Gastroesophageal sphincter (tissue), 4 donors: Measurements from ENCODE around the gene IDS. TPM values are rescaled to one million over a fixed set of nuclear protein-coding genes. Genes with fewer than 3 reads are reported as not detected.

Experiments
- ATAC-seq: fragments of 150-250 bp; one replicate; pipeline ENCODE4 v1.9.1; 2016; ENCODE audit warnings: mild to moderate bottlenecking, moderate library complexity
- H3K27ac ChIP-seq, 4 donors: fragments of 200-600 bp; sonication (generic) in 3 of 4; 1 replicate in 3 of 4; 2 replicates in 1 of 4; pipeline ENCODE4 v1.5.1; 2016 to 2019
- H3K27me3 ChIP-seq: fragments of 200-600 bp; sonication (generic); one replicate; pipeline ENCODE4 v1.5.1; 2019
- H3K36me3 ChIP-seq, 2 donors: fragments of 200-600 bp; sonication (generic); one replicate each; pipeline ENCODE4 v1.5.1; 2019; ENCODE audit warnings: control low read depth in 1 of 2
- H3K4me1 ChIP-seq, 3 donors: fragments of 200-600 bp; sonication (generic); 1 replicate in 2 of 3; 2 replicates in 1 of 3; pipeline ENCODE4 v1.5.1; 2016 to 2019; ENCODE audit warnings: control low read depth in 2 of 3
- H3K4me3 ChIP-seq, 2 donors: fragments of 200-600 bp; sonication (generic); one replicate each; pipeline ENCODE4 v1.5.1; 2019; ENCODE audit warnings: mild to moderate bottlenecking in 1 of 2, moderate library complexity in 1 of 2
- H3K9me3 ChIP-seq, 3 donors: fragments of 200-600 bp; sonication (generic); one replicate each; pipeline ENCODE4 v1.5.1; 2017 to 2019; ENCODE audit warnings: control low read depth in 2 of 3
- CTCF ChIP-seq, 4 experiments: fragments of 200-600 bp in 2 of 4; fragments of 450-650 bp in 2 of 4; sonication (generic) in 1 of 4; IDR thresholded peaks; one replicate each; pipeline ENCODE4 v1.5.1; 2017 to 2019; ENCODE audit warnings: antibody characterized with exemption in 4 of 4, mild to moderate bottlenecking in 2 of 4, moderate library complexity in 2 of 4
- EP300 ChIP-seq: sonication (generic); formaldehyde crosslinking; IDR thresholded peaks from one replicate; pipeline ENCODE4 v1.6.1; 2017; ENCODE audit warnings: antibody characterized with exemption, mild to moderate bottlenecking
- POLR2A ChIP-seq, 2 donors: fragments of 450-650 bp; IDR thresholded peaks; one replicate each; pipeline ENCODE4 v1.6.1; 2017; ENCODE audit warnings: antibody characterized with exemption in 2 of 2, mild to moderate bottlenecking in 2 of 2, moderate library complexity in 1 of 2
- POLR2AphosphoS5 ChIP-seq: sonication (generic); formaldehyde crosslinking; IDR thresholded peaks from one replicate; pipeline ENCODE4 v1.6.1; 2017; ENCODE audit warnings: antibody characterized with exemption
- WGBS, 2 donors: methylation state at CpG; one replicate each; pipeline ENCODE4 v1.1.5; 2018; ENCODE audit warnings: low coverage in 1 of 2; 5-methylcytosine and 5-hydroxymethylcytosine counted together
- total RNA-seq, 4 donors: library from RNA; depleted of rRNA; stranded (reverse); fragments of >200 nt; gene quantifications; one replicate each; pipeline ENCODE4 v1.1.0, GENCODE V29; 2016

The IDS gene
- total RNA-seq, 4 donors from 2014 or later = 65.1 to 117 (median 97.1) TPM

- Histone ChIP-seq H3K9me3 (no peaks in the 10 kb centered on the region), H3K27ac (no peak overlapping the region), H3K27me3 (no peaks in the 10 kb centered on the region), H3K36me3 (no peaks in the 10 kb centered on the region), H3K4me1 (no peaks in the 10 kb centered on the region), H3K4me3 (no peak overlapping the region)
- 76% methylated on average over 3 of the region's 5 CpGs; no CpG with 5 or more reads in 1 of the 2 donors for WGBS, 2 donors
- TF ChIP-seq POLR2AphosphoS5 = no peak
- TF ChIP-seq CTCF (IDR thresholded peaks at IDR 0.05) = no peak
- no peak for TF ChIP-seq POLR2A (IDR thresholded peaks at IDR 0.05)
- TF ChIP-seq EP300 = no peak
- ATAC-seq = no peak
Measured at GRCh38 chrX:149511081-149511480, 6.0 kb upstream of the IDS start.

- no peak for TF ChIP-seq EP300
- no peak for TF ChIP-seq POLR2AphosphoS5
- no peak for TF ChIP-seq CTCF (IDR thresholded peaks at IDR 0.05)
- no peak for TF ChIP-seq POLR2A (IDR thresholded peaks at IDR 0.05)
- Histone ChIP-seq H3K4me1 (peaks cover 0 to 6% (median 0%) of the 10 kb centered on the region in 3 donors), H3K36me3 (no peaks in the 10 kb centered on the region), H3K4me3 (no peak overlapping the region), H3K9me3 (no peaks in the 10 kb centered on the region), H3K27me3 (no peaks in the 10 kb centered on the region), H3K27ac (no peak overlapping the region)
- 42 to 50% methylated on average over 1 to 4 of the region's 4 CpGs for WGBS, 2 donors
- no peak for ATAC-seq
Measured at GRCh38 chrX:149510386-149510785, 5.3 kb upstream of the IDS start.

- 50 to 67% methylated on average over 1 of the region's 1 CpG for WGBS, 2 donors
- no peak for ATAC-seq
- H3K9me3 ChIP-seq = no peaks in the 10 kb centered on the region
- no peak for TF ChIP-seq EP300
- TF ChIP-seq POLR2AphosphoS5 = no peak
- no peak for TF ChIP-seq CTCF (IDR thresholded peaks at IDR 0.05)
- TF ChIP-seq POLR2A (IDR thresholded peaks at IDR 0.05) = no peak
- H3K27ac ChIP-seq = no peak overlapping the region
- peaks cover 0 to 7% (median 0%) of the 10 kb centered on the region in 3 donors for H3K4me1 ChIP-seq
- no peak overlapping the region for H3K4me3 ChIP-seq
- no peaks in the 10 kb centered on the region for H3K27me3 ChIP-seq
- H3K36me3 ChIP-seq = no peaks in the 10 kb centered on the region
Measured at GRCh38 chrX:149508467-149508866, 3.4 kb upstream of the IDS start.

GRCh38 chrX:149506349-149506748 is 1.2 kb upstream of the IDS start:
- no peak for ATAC-seq
- Histone ChIP-seq H3K4me3 (no peak overlapping the region), H3K36me3 (peaks cover 0 to 11% of the 10 kb centered on the region in 2 donors), H3K4me1 (peaks cover 0 to 26% (median 0%) of the 10 kb centered on the region in 3 donors), H3K27me3 (no peaks in the 10 kb centered on the region), H3K9me3 (no peaks in the 10 kb centered on the region), H3K27ac (no peak overlapping the region)
- 70 to 80% methylated on average over 1 of the region's 2 CpGs for WGBS, 2 donors
- TF ChIP-seq CTCF (IDR thresholded peaks at IDR 0.05) (no peak), POLR2A (IDR thresholded peaks at IDR 0.05) (no peak), POLR2AphosphoS5 (no peak), EP300 (no peak)

GRCh38 chrX:149505671-149506070 is 565 bp upstream of the IDS start:
- ATAC-seq = no peak
- H3K4me3 ChIP-seq = peak overlapping the region in 1 of 2 donors; percentile 72
- TF ChIP-seq CTCF (IDR thresholded peaks at IDR 0.05) (no peak), POLR2AphosphoS5 (no peak), EP300 (no peak)
- peaks cover 0 to 26% (median 0%) of the 10 kb centered on the region in 3 donors for H3K4me1 ChIP-seq
- WGBS, 2 donors = 83 to 100% methylated on average over 1 to 7 of the region's 9 CpGs
- H3K27me3 ChIP-seq = no peaks in the 10 kb centered on the region
- no peaks in the 10 kb centered on the region for H3K9me3 ChIP-seq
- H3K27ac ChIP-seq = peak overlapping the region in 3 of 4 donors; percentile 76 to 90 (median 89)
- peaks cover 0 to 18% of the 10 kb centered on the region in 2 donors for H3K36me3 ChIP-seq
